ENCODE measurements around the gene CTDNEP1.
"Not testable (repeated sequence)": the region's sequence is repeated elsewhere in the genome, so short reads cannot be mapped to it uniquely, and the experiment has no call there.

CTDNEP1 gene

GRCh38 chr17:7248796-7249195, 2.7 kb downstream of the CTDNEP1 start:
- DNase-seq (ENCODE audit: low spot score) = no peak

- no peak for DNase-seq (ENCODE audit: low spot score)
Observed at GRCh38 chr17:7246779-7247178, 4.8 kb downstream of the CTDNEP1 start.

DNA sequence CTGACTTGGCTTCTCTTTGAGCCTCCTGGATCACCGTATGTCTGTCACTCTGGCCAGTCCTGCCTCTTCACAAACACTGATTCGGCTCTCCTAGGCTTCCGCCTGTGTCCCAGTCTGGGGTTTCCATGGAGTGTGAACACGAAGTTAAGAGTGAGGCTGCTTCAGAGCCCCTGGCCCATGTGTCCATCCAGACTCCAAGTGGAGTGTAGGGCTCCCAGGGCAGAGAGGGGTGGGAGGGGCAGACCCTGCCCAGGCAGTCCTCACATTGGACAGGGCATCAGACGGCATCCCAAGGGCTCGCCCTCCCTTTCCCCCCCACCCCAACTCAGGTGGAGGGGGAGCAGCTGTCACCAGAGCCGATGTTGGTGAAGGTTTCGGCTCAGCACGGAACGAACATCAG, 7.7 kb downstream of the CTDNEP1 start:
- not testable (repeated sequence) for DNase-seq (ENCODE audit: low spot score)

GRCh38 chr17:7243453-7243729, 8.1 kb downstream of the CTDNEP1 start:
- DNase-seq (ENCODE audit: low spot score) = no peak

DNA sequence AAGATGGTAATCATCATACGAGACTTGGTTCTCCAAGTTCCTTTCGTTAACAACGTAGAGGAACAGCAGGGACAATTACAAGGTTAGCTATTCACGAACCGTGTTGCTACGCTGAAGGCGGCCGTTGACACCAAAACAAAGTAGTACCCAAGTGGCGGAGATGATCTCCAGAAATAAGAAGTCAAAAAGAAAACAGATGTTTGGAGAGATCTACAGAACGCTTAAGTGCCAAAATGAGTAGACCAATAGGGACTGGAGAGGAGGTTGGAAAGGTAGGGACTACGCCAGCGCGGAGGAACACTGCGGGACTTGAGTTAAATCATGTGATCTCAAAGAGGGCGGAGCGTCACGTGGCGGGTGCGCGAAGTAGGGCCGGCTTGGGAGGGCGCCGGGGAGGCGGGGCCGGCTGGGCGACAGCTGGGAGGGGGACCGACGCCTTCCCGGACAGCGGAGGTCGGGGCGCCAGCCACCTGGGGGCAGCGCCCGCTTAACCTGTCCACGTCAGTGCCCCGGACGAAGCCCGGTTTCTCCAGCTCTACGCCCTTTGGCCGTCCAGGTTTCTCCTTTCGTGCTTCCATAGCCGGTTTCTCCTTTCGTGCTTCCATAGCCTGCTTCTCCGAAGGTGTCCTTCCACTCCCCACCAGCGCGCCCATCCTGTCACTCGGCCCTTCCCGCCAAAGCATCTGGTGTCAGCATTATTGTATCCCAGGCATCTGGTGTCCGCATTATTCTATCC, 8.6 kb downstream of the CTDNEP1 start:
- DNase-seq (ENCODE audit: low spot score) = peak; percentile 88

DNA sequence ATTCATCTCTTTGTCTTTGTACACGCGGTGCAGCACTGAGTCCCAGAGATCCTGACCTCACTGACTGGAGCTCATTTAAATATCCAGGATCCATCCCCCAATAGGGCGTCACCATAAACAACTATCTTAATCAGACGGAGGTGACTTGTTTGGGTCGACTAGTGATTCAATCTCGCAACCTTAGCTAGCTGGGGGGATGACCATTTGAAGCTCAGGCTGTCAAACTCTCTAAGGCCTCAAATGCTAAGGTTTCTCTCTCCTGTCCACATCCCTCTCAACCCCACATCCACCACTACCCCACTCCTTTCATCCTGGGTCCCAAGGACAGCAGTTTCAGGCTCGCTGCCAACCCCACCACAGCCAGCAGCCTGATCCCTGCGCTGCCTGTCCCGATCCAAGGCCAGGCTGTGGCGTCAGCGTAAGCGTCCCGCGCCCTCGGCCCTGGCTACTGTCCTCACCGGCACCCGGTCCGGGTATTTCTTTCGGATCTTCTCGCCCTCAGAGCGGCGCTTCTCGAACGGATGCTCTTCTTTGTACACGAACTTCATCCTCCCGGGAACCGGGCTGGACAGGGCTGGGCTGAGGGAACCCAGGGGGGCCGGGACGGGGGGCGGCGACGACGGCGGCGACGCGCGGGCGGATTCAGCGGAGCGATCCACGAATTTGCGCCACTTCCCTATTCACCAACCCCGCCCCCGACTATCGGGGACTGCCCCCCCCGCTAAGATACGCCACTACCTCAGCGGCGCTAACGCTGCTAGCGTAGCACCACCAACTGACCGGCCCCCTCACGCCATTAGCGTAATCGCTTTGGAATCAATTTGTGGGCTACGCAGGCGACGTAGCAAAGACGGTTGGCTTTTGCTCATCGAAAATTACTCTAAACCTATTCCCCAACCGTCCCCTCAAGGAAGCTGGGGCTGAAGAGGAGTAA, 9.5 kb downstream of the CTDNEP1 start, which contains the start of gene GABARAP:
Gene GABARAP (minus strand): TSS at position 667 of the 934 bp plus-strand sequence. CDS start 119 bp downstream, at position 548.
- peak; percentile 86 for DNase-seq (ENCODE audit: low spot score)

DNA sequence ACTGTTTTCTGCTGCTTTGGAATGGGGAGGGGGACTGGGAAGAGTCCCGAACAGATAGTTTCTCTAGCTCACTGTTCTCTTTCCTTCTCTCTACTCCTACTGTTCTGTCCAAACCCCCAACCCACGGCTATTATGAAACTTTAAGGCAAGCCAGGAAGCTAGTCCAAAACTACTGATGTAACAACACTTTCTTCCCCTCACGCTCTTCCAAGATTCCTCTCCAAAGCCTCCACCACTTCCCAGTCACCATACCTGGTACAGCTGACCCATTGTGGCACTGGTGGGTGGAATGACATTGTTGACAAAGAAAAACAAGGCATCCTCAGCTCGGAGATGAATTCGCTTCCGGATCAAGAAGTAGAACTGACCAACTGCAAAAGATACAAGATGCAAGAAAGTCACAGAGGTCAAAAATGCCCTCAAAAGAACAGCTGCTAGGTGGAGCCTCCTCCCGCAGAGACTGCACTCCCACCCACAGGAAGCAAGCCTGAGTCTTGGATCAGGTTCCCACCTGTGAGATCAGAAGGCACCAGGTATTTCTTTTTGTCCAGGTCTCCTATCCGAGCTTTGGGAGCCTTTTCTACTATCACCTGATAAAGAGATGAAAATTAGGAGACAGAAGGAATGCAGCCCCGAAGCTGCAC, 10.3 kb downstream of the CTDNEP1 start:
- DNase-seq (ENCODE audit: low spot score) = no peak

DNA sequence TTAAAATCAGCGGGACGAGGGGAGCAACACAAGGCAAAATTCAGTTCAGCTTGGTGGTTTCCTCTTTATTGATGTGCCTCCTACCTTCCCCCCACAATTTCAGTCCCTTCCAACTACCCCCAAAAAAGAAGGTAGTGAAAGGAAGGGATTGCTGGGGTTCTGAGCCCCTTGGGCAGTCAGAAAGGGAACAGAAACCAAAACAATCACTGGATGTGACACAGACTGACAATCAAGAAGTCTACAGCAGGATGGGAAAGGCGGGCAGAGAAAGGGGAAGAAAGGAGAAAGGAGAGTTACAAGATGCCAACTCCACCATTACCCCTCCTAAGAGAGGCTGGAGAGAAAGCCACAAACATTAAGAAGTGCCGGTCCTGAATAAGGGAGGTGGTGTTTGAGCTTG, 11.2 kb downstream of the CTDNEP1 start:
- DNase-seq (ENCODE audit: low spot score) = no peak

DNA sequence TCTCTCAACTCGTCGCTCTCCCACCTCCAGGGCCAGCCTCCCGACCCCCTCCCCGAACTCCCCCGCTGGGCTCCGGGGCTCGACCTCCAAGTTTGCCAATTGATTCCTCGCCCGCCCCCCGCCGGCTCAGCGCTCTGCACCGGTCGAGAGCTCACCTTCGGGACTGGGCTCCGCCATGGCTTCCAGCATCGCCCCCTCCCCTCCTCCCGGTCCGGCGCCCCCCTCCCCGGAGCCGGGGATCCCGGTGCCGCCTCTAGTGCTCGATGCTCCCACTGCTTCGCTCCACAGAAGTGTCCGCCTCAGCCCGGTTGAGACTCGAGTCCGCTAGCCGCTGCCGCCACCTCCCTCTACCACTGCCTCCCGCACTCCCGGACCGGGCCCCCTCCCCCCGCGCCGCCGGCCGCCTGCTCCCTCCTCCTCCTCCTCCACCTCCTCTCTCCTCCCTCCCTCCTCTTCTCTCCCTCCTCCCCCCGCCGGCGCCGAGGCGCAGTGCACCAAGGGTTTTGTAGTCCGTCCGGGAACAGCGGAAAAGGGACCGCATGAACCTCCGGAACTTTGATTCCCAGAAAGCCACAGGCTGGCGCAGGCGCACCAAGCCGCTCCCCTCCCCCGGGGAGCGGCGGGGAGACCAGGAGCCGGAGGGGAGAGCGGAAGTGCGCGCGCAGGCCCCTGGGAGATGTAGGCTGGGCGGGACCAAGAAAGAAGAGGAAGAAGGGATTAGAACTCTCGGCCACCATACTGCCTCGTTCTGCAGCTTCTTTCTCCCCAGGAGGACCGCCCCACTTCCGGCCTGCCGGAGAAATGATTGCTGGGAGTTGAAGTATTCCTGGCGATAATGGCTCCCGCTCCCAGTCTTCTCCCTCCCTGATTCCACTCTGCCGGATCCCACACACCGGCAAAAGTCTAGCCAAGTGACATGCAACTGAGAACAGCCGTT, 12.2 kb downstream of the CTDNEP1 start, which contains the start of gene PHF23:
Gene PHF23 (minus strand): TSS at position 367 of the 937 bp plus-strand sequence. CDS start 178 bp downstream, at position 189.
- DNase-seq (ENCODE audit: low spot score) = peak; percentile 100

DNA sequence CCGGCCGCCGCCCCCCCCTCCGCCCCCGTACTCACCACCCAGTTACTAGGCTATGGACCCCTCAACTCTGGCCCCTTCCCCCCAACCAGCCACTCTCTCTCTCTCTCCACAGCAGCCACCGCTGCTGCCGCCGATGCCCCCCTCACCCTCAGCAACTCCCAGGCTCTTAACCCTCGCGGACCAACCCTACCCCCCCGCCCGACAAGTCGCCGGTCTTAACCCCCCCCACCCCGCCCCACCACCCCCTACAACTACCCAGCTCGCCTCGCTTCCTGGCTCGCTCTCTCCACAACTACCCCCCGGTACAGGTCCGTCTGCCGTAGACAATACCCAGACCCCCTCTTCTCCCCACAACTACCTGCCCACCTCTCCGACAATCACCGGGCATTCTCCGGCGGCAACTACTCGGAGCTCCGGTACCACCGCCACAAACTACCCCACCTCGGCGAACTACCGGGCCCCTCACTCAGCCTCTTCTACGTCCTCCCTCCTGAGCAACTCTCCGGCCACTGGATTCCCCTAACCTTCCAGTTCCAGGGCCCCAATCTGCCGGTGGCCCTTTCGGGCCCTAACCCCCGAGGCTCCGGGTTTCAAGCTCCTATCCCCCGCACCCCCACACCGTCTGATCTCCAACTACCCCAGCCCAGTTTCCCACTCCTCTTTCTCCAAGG, 13.0 kb downstream of the CTDNEP1 start:
- no peak for DNase-seq (ENCODE audit: low spot score)

GRCh38 chr17:7237761-7238419, 13.6 kb downstream of the CTDNEP1 start:
- DNase-seq (ENCODE audit: low spot score) = peak; percentile 69

- no peak for DNase-seq (ENCODE audit: low spot score)
Observed at GRCh38 chr17:7237266-7237760, 14.2 kb downstream of the CTDNEP1 start.

DNA sequence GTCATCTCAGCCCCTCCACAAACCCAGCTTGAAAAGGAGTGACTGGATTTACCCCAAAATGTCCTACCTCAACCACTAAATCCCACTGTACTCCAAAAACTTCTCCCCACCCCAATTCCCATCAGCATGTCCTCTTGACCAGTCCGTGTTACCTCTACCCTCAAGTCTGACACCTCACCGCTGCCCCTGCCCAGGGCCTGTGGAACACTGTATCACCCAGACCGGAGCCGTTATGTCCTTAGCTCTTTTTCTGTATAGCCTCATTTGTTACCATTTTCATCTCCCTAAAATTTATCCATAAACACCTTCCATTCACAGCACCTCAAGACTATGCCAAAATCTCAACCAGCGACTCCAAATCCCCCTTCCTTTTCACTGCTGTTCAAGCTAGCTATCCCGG, 14.7 kb downstream of the CTDNEP1 start:
- DNase-seq (ENCODE audit: low spot score) = no peak

DNA sequence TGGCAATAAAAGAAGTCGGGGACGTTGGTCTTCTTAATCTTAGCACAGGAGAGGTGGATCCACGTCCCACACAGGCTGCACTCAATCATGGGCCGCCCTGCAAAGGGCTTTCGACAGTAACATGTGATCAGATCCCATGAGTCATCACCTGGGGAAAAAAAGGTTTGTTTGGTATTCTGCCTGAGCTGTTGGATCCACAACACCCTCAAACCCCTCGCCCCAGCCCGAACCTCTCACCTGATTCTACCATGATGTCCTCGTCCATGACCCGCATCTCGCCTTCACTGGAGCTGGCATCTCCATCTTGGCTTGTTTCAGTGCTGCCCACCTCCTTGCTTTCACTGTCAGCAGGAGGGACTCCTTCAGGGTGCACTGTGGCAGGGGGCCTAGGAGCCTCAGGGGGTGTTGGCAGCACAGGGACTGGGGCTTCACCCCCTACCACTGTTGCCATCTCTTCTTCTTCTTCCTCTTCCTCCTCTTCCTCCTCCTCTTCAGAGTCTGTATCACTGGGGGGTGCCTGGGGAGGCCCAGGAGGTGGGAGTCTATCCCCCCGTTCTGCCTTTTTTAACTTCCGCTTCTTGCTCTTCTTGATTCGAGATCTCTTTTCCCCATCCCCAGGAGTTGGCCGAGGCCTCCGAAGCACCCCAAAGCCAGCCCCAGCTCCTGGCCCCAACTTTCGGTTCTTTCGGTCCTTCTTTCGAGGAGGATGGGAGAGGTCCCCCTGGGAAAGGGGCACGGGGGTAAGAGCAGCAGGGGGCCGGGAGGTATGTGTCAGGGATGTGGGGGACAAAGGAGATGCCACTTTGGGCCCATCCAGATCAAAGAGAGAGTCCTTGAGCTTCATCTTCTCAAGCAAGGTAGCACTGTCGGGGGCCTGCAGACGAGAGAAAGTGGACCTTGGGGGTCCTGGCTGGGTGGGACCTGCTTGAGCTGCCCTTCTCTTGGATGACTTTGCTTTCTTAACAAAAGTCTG, 15.6 kb downstream of the CTDNEP1 start:
- DNase-seq (ENCODE audit: low spot score) = no peak

DNA sequence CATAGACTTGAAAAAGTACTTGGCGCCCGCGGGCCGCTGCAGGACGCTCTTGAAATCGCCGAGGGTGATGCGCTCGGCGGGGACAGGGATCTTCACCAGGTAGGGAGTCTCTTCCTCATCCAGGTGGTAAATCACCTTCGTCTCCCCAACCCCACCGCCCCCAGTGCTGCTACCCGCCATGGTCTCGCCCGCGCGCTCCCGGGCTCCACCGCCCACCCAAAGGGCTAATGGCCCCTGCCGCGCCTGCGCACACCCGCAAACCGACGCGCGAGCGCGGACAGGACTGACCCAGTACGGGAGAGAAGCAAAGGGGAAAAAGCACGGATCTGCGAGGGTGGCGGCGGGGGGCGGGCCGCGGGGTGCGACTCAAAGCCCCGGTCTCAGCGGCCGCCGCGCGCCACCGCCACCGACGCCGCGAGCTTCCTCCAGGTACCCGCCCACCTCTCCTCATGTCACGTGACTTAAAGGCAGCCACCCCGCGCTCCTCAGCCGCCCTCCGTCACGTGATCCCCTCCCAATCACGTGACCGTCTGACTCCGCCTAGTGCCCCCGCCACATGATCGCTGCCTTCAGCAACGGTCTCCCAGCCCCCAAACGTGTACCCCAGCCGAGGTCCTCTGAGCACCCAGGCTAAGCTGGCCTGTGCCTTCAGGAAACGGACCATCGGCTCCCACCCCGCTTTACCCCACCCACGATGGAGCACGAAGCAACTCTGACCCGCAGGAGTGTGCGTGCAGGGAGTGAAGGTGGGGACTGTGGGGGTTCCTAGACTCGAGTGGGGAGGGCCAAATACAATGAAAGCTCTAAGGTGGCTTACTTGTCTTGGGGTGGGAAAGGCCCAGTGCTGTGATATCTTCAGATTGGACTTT, 17.2 kb downstream of the CTDNEP1 start, which contains the start of gene DVL2:
Gene DVL2 (minus strand): TSS at position 435 of the 869 bp plus-strand sequence. CDS start 255 bp downstream, at position 180.
- peak; percentile 96 for DNase-seq (ENCODE audit: low spot score)

DNA sequence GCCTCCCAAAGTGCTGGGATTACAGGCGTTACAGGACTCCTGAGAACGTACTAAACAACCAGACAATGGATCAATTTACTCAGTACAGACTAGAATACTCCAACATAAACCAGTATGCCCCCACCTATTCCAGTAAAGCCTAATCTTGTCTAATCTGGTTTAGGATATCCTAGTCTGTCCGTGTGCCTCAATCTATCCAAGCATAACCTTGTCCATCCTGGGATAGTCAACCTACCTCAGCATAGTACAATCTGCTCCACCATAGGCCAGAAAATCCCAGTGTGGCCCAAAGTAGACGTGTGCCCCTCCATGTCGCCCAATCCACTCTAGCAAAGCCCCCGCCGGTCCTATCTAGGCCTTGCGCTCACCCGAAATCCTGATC, 17.8 kb downstream of the CTDNEP1 start:
- DNase-seq (ENCODE audit: low spot score) = no peak

DNA sequence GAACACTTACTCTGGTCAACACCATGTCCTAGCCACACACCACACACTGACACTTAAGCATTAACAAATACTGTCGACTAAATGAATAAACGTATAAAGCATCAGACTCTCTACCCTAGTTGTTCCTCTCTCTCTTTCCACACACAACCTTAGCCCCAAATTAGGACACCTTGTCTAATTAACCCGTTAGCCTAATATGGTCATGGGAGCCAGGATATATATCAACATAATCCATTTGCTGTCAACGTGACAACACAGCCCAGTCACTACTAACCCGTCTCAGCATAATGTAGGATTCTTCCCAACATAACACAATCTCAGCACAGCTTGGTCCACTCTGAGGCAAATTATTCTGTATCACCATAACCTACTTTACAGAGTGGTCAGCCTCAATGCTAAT, 19.4 kb downstream of the CTDNEP1 start:
- no peak for DNase-seq (ENCODE audit: low spot score)

GRCh38 chr17:7229504-7229903, 22.0 kb downstream of the CTDNEP1 start:
- DNase-seq (ENCODE audit: low spot score) = no peak

Data from AG08395 (cell line).